ENCODE data around the gene APBB1. TPM values are rescaled to one million over a fixed set of nuclear protein-coding genes. Genes with fewer than 3 reads are reported as not detected.

The APBB1 gene
- total RNA-seq, 4 donors from 2014 or later: 19.8 to 39.9 (median 33.3) TPM

- TF ChIP-seq CTCF (IDR thresholded peaks at IDR 0.05): no peak
- no peak for ATAC-seq (ENCODE audit: low FRiP score)
Observed at GRCh38 chr11:6453152-6453551, 34.3 kb upstream of the APBB1 start.

GRCh38 chr11:6452219-6452618, 33.3 kb upstream of the APBB1 start:
- DNase-seq (ENCODE audit: low spot score) (no peak), ATAC-seq (ENCODE audit: low FRiP score) (no peak)
- no peak for TF ChIP-seq CTCF (IDR thresholded peaks at IDR 0.05)

More at GRCh38 chr11:6453152-6453551, 34.3 kb upstream of the APBB1 start:
- no peak for DNase-seq (ENCODE audit: low spot score)

DNA sequence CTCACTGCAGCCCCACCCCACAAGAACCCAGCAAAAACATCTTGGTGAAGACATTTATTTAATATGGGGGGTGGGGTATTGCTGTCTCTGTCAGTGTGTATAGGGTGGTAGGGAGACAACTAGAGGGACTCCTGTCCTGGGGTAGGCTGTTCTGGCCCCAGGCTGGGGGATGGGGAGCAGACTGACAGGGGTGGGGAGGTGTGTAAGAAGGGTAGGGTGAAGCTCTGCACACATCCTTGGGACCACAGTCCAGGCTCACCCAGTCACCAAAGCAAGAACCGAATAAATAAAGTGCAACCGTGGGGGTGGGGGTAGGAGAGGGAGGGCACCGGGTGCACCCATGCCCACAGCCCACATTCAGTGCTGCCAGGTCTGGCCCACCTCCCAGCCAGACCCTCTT, 29.7 kb upstream of the APBB1 start:
- TF ChIP-seq CTCF (IDR thresholded peaks at IDR 0.05): no peak
- ATAC-seq (ENCODE audit: low FRiP score) (no peak), DNase-seq (ENCODE audit: low spot score) (no peak)

- DNase-seq (ENCODE audit: low spot score) (no peak), ATAC-seq (ENCODE audit: low FRiP score) (peak; percentile 77)
- peak in 2 of 3 donors; percentile 44 to 61 for TF ChIP-seq CTCF (IDR thresholded peaks at IDR 0.05)
Observed at GRCh38 chr11:6443269-6444003, 24.5 kb upstream of the APBB1 start.

GRCh38 chr11:6442441-6442840, 23.5 kb upstream of the APBB1 start:
- no peak for DNase-seq (ENCODE audit: low spot score)
- no peak for TF ChIP-seq CTCF (IDR thresholded peaks at IDR 0.05)
- no peak for ATAC-seq (ENCODE audit: low FRiP score)

DNA sequence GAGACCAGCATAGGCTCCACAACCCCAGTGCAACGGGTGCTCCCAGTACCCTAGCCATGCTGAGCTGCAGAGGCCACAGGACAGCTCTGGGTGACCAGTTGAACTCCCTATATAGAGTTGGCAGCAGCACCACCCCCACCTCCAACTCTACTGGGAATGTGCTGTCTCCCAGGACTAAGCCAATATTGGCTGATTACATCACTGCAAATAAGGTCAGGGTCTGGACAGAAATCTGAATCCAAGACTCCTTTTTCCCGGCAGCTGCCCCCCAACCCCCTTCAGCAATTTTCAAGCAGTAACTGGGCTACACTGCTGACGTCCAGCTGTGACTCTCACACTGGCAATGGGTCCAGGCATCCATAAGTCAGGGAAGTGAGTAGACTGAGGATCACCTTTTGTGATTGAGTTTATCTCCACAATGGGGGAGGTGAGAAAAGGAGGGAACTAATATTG, 22.0 kb upstream of the APBB1 start, which contains the start of gene HPX:
HPX (minus strand) TSS at position 82 of the 453 bp plus-strand sequence; CDS start at position 58, 24 bp downstream.
- no peak for ATAC-seq (ENCODE audit: low FRiP score)
- DNase-seq (ENCODE audit: low spot score): no peak
- TF ChIP-seq CTCF (IDR thresholded peaks at IDR 0.05): no peak

Measured in omental fat pad (tissue), 4 donors.